Bronchial epithelial cell (primary cell): ENCODE measurements around the gene SMIM29. TPM values are rescaled to one million over a fixed set of nuclear protein-coding genes. Genes with fewer than 3 reads are reported as not detected.

Experiments
- DNase-seq: peaks from one replicate; pipeline ENCODE4 v3.0.0-alpha.2; 2010; ENCODE audit warnings: low read depth
- FAIRE-seq: peaks from 2 replicates; lab custom pipeline; 2011; peaks lifted over from hg19 to GRCh38; lab: Jason Lieb, UNC
- H3K27me3 ChIP-seq: 2 replicates; pipeline ENCODE4 v1.5.1; 2011; ENCODE audit warnings: low read length; ENCODE audit not compliant: control insufficient read depth, insufficient read depth
- H3K36me3 ChIP-seq: 2 replicates; pipeline ENCODE4 v1.5.1; 2011; ENCODE audit warnings: low read length; ENCODE audit not compliant: control insufficient read depth, insufficient read depth
- H3K4me3 ChIP-seq: 2 replicates; pipeline ENCODE4 v1.5.1; 2011; ENCODE audit warnings: mild to moderate bottlenecking, low read depth, low read length, control low read depth
- CTCF ChIP-seq: IDR thresholded peaks from 2 replicates; pipeline ENCODE4 v1.5.1; 2011; ENCODE audit warnings: mild to moderate bottlenecking, moderate library complexity, low read length, control low read depth, inconsistent platforms; ENCODE audit not compliant: insufficient read depth, severe bottlenecking
- total RNA-seq: library from RNA; depleted of rRNA; stranded (reverse); fragments of >200 nt; gene quantifications from 2 replicates; pipeline ENCODE4 v1.2.1, GENCODE V29; 2014

Gene SMIM29
- total RNA-seq, 1 donor from 2014 or later = 11.6 TPM

- no peak overlapping the region for H3K4me3 ChIP-seq
These were observed 46.2 kb downstream of the SMIM29 start for GRCh38 chr6:34202329-34203201.

GRCh38 chr6:34201455-34202107 is 47.2 kb downstream of the SMIM29 start:
- TF ChIP-seq CTCF = no peak
- peak; percentile 94 for FAIRE-seq
- no peaks in the 10 kb centered on the region for H3K27me3 ChIP-seq

More at GRCh38 chr6:34202329-34203201, 46.2 kb downstream of the SMIM29 start:
- Histone ChIP-seq H3K36me3 (no peaks in the 10 kb centered on the region), H3K27me3 (no peaks in the 10 kb centered on the region)
- no peak for FAIRE-seq
- no peak for DNase-seq
- no peak for TF ChIP-seq CTCF

GRCh38 chr6:34200340-34200971 is 48.4 kb downstream of the SMIM29 start:
- FAIRE-seq = no peak
- Histone ChIP-seq H3K4me3 (no peak overlapping the region), H3K36me3 (no peaks in the 10 kb centered on the region), H3K27me3 (peaks cover 2% of the 10 kb centered on the region)
- TF ChIP-seq CTCF = no peak
- no peak for DNase-seq

More at GRCh38 chr6:34201455-34202107, 47.2 kb downstream of the SMIM29 start:
- DNase-seq = peak; percentile 56
- H3K36me3 ChIP-seq = no peaks in the 10 kb centered on the region
- H3K4me3 ChIP-seq = no peak overlapping the region

- no peak overlapping the region for H3K4me3 ChIP-seq
- DNase-seq (no peak), FAIRE-seq (no peak)
- TF ChIP-seq CTCF = no peak
- H3K27me3 ChIP-seq = peaks cover 2% of the 10 kb centered on the region
- no peaks in the 10 kb centered on the region for H3K36me3 ChIP-seq
These were observed 52.0 kb downstream of the SMIM29 start for GRCh38 chr6:34196833-34197195.

Other genes with a start within 250 kb of the SMIM29 start
- gene GRM4, start 102.9 kb downstream of the SMIM29 start, total RNA-seq = under 0.01 TPM in 1 of 2 replicates, not detected in the other
- 62.1 and 91.4 TPM in 2 replicates for gene HMGA1, start 12.1 kb downstream of the SMIM29 start, total RNA-seq
- gene NUDT3, start 143.7 kb upstream of the SMIM29 start, total RNA-seq = 15.8 and 18.7 TPM in 2 replicates
- gene RPS10, start 177.1 kb upstream of the SMIM29 start, total RNA-seq = 2,015 and 3,887 TPM in 2 replicates
- not detected in 2 replicates for gene PACSIN1, start 217.1 kb upstream of the SMIM29 start, total RNA-seq